ENCODE measurements around the gene CAMK2D. TPM values are rescaled to one million over a fixed set of nuclear protein-coding genes. Genes with fewer than 3 reads are reported as not detected.

The CAMK2D gene
- total RNA-seq, 1 experiment from 2014 or later = 7.9 TPM

DNA sequence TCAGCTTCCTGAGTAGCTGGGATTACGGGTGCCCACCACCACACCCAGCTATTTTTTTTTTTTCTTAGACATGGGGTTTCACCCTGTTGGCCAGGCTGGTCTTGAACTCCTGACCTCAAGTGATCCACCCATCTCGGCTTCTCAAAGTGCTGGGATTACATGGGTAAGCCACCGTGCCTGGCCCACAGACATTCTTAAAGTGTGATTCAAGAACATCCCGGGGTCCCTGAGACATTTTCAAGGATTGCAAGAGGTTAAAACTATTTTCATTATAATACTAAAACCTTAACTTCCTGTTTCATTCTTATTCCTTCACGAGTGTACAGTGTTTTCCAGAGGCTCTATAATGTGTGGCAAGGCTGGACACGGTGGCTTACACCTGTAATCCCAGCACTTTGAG, 318.7 kb downstream of the CAMK2D start:
- peak; percentile 3 for DNase-seq (ENCODE audit: low read depth)

DNA sequence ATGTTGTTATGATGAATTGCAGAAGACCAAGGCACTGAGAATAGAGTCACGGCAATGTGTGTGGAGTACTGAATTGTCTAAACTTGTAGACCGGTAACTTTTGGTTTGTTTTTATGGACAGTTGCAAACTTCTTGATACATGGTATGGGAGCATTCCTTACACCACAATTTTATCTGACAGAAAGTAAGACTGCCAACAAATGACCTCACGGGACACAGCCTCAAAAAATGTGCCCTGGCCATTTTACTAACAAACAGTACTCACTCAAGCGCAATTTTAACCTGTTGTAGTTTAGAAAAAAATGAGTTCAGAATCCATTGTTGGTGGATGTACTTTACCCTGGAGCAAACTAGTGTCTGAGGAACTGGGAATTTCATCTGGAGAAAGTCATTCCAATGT, 321.2 kb downstream of the CAMK2D start:
- DNase-seq (ENCODE audit: low read depth) = no peak

DNA sequence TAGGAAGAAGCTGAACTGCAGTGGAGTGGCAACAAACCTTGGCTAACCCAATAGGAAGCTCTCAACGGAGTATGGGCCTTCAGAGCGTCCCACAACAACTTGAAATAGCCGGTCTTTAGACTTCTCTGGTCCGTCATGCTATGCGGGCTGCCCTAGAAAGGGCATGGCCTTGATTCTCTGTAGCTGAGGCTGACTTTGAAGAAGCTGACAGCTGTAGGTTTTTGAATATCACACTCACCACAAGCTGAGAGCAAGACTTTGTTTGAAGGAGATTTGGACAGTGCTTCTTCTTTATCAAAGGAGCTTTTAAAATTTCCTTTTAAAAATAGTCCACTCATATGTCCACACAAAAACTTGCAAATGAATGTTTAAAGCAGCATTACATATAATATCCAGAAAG, 322.9 kb downstream of the CAMK2D start:
- no peak for DNase-seq (ENCODE audit: low read depth)

DNA sequence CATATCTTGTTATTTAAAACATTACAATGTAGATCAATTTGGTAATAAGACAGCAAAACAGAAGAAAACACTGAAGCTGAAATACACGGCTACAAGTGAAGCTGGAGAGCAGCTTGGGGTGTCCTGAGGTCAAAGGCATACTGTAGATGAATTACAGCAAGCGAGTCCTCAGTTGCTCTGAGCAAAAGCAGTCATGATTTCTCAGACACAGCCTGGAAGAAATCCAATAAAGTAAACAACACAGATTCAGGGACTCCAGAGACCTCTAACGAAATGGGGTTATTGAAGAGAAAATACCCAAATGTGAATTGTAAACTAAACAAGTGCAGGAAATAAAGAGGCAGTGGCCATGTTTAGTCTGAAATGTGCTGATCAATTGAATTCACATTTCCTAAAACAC, 324.4 kb downstream of the CAMK2D start:
- DNase-seq (ENCODE audit: low read depth) = no peak

DNA sequence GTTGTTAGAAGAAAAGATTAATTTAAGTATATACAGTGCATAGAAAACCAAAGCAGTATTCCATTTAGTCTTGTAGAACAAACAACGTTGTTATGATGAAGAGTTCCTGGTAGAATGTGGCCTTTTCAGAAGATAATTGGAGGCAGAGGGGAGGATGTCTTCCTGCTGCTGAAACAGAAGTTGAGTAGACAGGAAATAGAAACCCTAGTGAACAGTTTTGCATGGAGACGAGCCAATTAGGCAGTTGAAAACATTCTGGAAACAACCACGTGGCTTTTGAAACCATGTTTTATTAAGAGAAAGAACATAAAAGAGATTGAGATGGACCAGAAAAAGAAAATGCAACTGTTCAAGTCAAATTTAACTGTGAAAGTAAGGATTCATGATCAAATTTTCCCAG, 325.2 kb downstream of the CAMK2D start:
- DNase-seq (ENCODE audit: low read depth) = peak; percentile 32

DNA sequence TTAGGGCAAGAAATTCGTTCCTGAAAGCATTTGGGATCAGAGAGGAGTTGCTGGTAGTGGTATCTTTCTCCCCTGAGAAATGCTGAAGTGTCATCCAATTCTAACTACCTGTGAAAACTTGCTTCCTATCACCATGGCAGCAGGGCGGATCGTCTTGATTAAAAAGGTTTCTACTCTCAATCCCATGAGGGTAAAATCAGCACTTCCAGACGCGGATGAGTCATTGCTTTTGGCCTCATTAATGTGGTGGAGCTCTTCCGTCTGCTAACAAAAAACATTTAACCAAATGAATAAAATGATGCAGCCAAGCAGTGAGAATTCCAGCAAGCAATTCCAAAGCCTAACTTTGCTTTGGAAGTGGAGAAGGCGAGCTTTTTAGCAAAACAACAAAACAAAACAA, 325.6 kb downstream of the CAMK2D start:
- peak; percentile 77 for DNase-seq (ENCODE audit: low read depth)

DNA sequence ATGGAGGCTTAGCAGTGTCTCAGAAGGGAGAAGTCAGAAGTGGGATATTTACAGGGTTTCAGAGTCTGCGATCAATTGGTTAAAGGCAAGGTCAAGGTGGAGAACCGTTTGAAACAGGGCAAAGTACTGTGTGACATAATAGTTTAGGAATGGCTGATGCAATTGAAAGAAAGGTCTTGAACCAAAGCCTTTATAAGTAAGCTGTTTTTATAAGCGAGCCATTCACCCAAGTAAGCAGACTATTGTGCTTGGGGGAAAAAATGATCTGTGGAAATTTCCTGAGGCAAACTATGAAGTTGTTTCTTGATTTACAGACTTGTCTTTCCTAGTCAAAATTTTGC, 327.3 kb downstream of the CAMK2D start:
- DNase-seq (ENCODE audit: low read depth) = no peak

DNA sequence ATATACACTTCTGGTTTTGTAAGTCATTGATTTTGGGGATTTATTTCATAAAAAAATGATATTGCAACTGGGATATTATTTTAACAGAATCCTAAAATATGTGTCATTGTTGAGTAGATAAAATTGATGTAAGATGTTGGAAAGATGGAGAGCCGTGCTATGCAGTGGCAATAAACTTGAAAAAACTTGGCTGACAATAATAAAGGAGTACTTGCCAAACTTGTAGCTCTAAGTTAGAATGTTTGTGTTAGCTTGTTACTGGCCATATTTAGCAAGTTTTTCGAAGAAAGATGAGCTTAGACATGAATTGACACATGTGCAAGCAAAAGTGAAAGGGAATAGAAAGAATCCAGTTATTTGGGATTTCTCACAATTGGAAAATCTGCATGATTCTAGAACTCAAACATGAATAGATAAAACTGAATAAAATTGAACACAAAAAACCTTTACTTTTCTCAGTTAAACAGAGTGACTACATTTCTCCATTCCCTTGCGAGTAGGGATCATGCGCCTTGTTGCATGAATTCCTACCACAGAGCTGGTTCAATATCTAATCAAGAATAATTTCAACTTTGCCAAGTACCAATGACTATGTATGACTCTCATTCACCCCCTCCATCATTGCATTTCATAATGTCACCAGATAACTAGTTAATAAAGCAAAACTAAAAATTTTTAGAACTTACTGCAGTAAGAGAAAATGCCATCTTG, 327.8 kb downstream of the CAMK2D start:
- no peak for DNase-seq (ENCODE audit: low read depth)

DNA sequence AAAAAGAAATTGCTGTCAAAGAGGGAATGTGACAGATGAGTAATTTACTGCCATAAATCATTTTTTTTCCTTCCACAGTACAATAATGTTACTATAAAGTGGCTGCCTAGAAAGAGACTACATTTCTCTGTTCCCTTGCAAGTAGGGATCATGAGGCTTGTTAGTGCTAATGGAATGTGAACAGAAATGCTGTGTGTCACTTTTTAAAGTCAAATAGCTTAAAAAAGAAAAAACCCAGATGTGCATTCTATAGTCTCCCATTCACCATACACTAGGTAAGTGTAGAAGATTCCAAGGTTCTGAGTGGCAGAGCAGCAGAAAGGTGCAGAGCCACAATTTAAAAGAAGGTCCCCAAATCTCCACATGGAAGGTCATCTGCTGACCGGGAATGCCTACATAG, 328.4 kb downstream of the CAMK2D start:
- DNase-seq (ENCODE audit: low read depth) = no peak

DNA sequence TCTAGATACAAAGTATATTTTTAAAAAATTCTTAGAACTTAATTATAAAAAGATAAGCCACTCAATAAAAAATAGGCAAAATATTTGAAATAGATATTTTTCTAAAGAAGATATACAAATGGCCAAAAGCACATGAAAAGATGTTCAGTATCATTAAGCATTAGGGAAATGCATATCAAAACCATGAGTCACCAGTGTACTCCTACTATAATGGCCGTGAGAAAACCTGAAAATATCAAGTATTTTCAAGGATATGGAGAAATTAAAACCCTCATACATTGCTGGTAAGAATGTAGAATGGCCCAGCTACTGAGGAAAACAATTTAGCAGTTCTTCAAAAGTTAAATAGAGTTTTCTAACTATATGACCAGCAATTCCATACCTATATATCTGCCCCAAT, 337.9 kb downstream of the CAMK2D start:
- no peak for DNase-seq (ENCODE audit: low read depth)

DNA sequence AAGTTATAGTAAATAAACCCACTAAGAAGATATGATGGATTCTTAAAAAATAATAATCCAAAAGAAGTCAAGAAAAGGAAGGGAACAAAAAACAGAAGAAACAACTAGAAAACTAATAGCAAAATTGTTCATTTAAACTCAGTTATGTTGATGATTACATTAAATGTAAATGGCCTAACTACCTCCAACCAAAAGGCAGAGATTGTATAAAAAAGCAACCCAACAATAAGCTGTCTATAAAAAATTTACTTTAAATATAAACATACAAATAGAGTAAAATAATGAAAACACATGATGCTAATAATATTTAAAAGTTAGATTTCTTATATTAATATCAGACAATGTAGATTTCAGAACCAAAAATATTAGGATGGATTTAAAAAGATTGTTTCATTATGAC, 340.6 kb downstream of the CAMK2D start:
- DNase-seq (ENCODE audit: low read depth) = no peak

DNA sequence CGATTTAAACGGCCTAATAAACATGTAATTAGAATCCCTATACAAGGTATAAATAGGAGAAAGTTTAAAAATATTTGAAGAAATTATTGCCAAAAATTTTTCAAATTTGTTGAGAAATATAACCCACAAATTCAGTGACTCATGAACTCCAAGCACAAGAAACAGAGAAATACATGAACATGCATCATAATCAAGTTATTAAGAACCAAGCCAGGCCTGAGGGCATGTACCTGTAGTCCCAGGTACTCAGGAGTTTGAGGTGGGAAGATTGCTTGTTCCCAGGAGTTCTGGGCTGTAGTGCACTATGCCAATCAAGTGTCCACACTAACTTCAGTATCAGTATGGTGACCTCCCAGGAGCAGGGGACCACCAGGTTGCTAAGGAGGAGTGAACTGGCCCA, 341.9 kb downstream of the CAMK2D start:
- DNase-seq (ENCODE audit: low read depth) = no peak

DNA sequence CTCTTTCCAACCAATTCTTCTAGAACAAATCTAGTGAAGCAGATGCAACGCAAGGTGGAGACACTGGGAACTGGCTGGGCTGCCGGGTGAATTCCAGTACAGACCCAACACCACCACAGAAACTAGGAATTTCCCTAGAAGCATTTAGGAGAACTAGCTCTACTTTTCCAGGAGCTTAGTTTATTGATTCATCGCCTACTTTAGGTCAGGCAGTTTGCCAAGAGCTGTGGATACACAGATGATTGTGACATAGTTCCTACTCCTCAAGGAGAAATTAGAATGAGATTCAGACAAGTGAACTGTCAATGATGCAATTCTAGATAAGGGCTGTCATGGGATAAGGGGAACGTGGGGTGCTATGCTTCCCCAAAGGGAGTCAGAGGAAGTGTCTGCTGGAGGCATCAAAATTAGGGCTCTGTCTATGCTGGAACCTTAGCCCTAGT, 350.0 kb downstream of the CAMK2D start:
- DNase-seq (ENCODE audit: low read depth) = peak; percentile 18

DNA sequence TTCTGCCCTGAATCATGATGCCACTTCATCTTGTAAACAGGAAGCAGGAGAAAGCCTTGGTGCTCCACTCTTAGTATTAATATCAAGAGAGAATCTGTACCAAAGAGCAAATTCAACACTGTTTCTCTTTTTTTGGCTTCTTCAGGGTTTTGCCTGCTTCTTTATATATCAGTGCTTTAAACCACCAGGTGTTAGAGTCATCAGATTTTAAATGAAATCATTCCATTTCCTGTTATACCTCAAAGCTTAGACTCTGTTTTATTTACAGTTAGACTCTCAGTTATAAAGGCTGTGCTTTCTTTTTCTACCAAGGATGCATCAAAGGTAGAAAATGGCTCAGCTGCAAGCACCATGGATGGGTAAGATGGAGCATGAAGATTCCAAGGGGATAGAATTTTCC, 350.9 kb downstream of the CAMK2D start:
- no peak for DNase-seq (ENCODE audit: low read depth)

DNA sequence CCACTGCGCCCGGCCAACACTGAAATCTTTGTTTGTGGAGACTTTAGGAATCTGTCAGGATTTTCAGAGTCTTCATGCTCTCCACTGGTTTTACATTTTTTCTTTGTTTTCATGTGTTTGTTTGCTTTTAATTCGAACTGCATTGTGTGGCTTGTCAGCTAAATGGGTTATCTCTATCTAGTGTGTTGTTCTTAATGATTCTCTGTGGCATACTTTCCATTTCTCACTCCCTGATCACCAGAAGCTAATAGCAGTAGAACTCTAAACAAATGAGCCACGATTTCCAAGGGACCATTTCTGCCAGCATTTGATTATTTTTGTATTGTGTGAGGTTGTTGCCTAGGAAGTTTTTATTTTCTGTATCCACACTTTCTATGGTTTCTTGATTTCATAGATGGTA, 352.4 kb downstream of the CAMK2D start:
- DNase-seq (ENCODE audit: low read depth) = no peak

DNA sequence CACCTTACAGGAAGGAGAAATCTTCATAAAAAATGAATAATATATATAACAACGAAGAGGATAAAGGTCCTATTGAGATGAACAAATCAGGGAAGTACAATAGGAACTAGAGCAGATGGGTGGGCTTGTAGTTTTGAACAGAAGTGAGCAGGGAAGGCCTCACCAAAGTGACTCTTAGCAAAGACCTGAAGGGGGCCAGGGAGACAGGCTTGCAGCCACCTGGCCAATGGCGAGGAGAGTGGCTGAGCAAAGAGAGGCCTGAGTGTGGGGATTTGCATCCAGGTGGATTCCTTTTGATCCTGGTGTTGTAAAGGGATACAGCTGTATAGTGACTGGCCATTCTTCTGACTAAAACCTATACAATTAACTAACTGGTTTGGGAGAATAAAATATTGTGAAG, 354.1 kb downstream of the CAMK2D start:
- DNase-seq (ENCODE audit: low read depth) = no peak

DNA sequence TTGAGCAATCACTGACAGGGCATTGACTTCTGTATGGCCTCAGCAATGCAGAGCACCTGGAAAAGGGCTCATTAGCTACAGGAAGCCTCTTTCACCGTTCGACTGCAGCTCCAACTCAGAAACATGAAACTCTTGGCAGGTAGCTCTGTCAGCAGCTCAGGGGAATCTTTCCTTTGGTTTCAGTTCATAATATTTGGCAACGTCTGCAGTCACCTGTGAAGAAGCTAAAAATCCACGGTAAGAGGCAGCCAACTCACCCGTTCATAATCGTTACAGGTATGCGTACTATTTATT, 354.9 kb downstream of the CAMK2D start:
- DNase-seq (ENCODE audit: low read depth) = no peak

DNA sequence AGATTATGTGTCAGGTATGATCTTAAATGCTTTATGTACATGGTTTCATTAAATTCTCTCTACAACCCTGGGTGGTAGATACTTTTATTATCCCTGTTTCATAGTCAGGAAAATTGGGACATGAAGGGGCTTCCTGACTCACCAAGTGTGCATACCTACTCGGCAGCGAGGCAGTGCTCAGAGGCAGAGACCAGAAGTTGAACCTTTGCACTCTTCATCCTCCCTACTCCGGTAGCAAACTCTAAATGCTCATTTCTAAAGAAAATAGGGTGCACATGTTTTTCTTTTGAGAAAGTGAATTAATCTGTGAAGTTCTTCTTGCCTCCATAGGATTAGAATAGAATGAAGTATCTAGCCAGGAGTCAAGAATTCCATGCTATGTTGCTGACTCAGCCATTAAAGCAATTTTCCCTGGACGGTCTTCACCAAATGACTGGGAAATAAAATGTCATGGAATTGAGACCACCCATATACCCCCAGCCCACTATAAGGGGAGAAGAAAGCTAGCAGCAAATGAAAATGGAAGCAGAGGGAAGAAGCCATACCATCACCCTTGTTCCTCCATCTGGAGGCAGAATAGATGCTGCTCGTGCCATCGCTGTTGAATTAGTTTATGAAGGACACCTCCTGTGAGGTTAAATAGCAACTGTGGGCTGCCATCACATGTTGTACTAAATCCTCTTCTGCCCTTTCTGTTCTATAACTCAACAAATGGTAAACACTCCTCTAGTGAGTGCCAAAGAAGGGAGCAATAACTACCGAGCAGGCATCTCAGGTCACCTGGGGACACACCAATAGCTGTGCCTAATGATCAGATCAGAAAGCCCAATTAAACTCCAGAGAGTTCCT, 355.4 kb downstream of the CAMK2D start:
- DNase-seq (ENCODE audit: low read depth) = no peak

DNA sequence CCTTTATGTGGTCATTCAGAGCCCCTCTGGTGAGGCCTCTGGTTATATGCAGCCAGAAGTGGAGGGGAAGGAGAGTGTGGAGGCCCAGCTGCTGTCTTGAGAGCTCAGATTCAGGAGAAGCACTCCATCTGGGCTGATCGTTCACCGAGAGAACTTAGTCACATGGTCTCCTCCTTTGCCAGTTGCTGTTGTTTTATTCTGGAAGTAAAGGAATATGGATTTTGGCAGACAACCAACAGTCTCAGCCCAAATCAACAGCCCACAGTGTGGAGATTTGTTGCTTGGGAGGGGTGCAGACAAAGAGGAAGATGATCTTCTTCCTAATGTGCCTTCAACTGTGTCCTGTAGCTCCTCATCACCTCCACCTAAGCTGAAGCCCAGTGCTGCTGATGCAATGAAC, 356.7 kb downstream of the CAMK2D start:
- no peak for DNase-seq (ENCODE audit: low read depth)

DNA sequence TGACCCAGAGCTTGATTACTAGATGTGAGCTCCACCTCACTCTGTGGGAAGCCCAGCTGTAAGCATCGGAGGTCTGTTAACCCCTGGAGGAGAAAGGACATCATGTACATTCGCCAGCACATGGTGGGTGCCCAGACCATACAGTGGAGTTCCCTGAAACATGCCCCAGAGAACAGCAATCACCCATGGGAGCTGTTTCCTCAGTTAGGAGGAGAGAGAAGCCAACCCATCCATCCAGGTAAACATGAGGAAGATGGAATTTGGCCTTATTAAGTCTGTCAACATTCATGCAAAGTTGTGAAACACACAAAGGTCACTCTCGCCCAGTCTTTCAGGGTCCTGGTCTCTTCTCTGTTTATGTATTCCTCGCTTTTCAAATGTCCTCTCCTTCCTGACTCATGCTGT, 357.4 kb downstream of the CAMK2D start:
- no peak for DNase-seq (ENCODE audit: low read depth)

Measured in Daoy (cell line).